Measurements from ENCODE around the gene LAMA5.

Gene LAMA5

GRCh38 chr20:62305149-62305764, 61.9 kb downstream of the LAMA5 start:
- no peak overlapping the region for H2AFZ ChIP-seq (ENCODE audit: low read depth, low read length, severe bottlenecking)
- 0 out of 2 replicates have a peak, but pooled peaks cover 3% of the 10 kb centered on the region for H3F3A ChIP-seq (ENCODE audit: insufficient read depth)
- H3K36me3 ChIP-seq (ENCODE audit: low read length): no peaks in the 10 kb centered on the region
- no peak overlapping the region for H3K9ac ChIP-seq (ENCODE audit: low read length)
- no peaks in the 10 kb centered on the region for H3K9me2 ChIP-seq (replicated peaks; ENCODE audit: insufficient read depth, low read length)
- no peak overlapping the region for H3K4me3 ChIP-seq (ENCODE audit: insufficient read depth, low read length, poor library complexity, severe bottlenecking)
- H3K27ac ChIP-seq (ENCODE audit: low read depth, low read length): no peak overlapping the region
- H4K20me1 ChIP-seq (ENCODE audit: low read depth, low read length): peaks cover 5% of the 10 kb centered on the region; the same call in 1 of the 2 replicates
- H3K27me3 ChIP-seq (ENCODE audit: low read length): no peaks in the 10 kb centered on the region
- peak overlapping the region; percentile 83 for H3K4me2 ChIP-seq (ENCODE audit: low read depth, low read length, poor library complexity, severe bottlenecking)
- no peak for TF ChIP-seq EZH2phosphoT487 (conservative IDR thresholded peaks at IDR 0.05; ENCODE audit: low read length)
- TF ChIP-seq CTCF (IDR thresholded peaks at IDR 0.05; ENCODE audit: insufficient read depth, low read length, poor library complexity, severe bottlenecking): no peak
- H3K9me3 ChIP-seq (ENCODE audit: insufficient read depth, low read length): no peaks in the 10 kb centered on the region
- peaks cover 34% of the 10 kb centered on the region for H3K79me2 ChIP-seq (ENCODE audit: insufficient read depth, low read length)

GRCh38 chr20:62304331-62305148, 62.6 kb downstream of the LAMA5 start:
- peak overlapping the region; percentile 68 for H3K9ac ChIP-seq (ENCODE audit: low read length)
- peaks cover 34% of the 10 kb centered on the region for H3K79me2 ChIP-seq (ENCODE audit: insufficient read depth, low read length)
- H3K4me2 ChIP-seq (ENCODE audit: low read depth, low read length, poor library complexity, severe bottlenecking): peak overlapping the region; percentile 83
- H4K20me1 ChIP-seq (ENCODE audit: low read depth, low read length): peaks cover 5% of the 10 kb centered on the region; the same call in 1 of the 2 replicates
- no peaks in the 10 kb centered on the region for H3K9me2 ChIP-seq (replicated peaks; ENCODE audit: insufficient read depth, low read length)
- no peaks in the 10 kb centered on the region for H3K27me3 ChIP-seq (ENCODE audit: low read length)
- H3K4me3 ChIP-seq (ENCODE audit: insufficient read depth, low read length, poor library complexity, severe bottlenecking): peak overlapping the region; percentile 54
- TF ChIP-seq CTCF (IDR thresholded peaks at IDR 0.05; ENCODE audit: insufficient read depth, low read length, poor library complexity, severe bottlenecking) (no peak), EZH2phosphoT487 (conservative IDR thresholded peaks at IDR 0.05; ENCODE audit: low read length) (no peak)
- no peak overlapping the region for H3K27ac ChIP-seq (ENCODE audit: low read depth, low read length)
- no peaks in the 10 kb centered on the region for H3K9me3 ChIP-seq (ENCODE audit: insufficient read depth, low read length)
- no peaks in the 10 kb centered on the region for H3K36me3 ChIP-seq (ENCODE audit: low read length)
- H2AFZ ChIP-seq (ENCODE audit: low read depth, low read length, severe bottlenecking): no peak overlapping the region
- H3F3A ChIP-seq (ENCODE audit: insufficient read depth): 0 out of 2 replicates have a peak, but pooled peaks cover 3% of the 10 kb centered on the region

- Histone ChIP-seq H3K9me2 (replicated peaks; ENCODE audit: insufficient read depth, low read length) (no peaks in the 10 kb centered on the region), H3K79me2 (ENCODE audit: insufficient read depth, low read length) (peaks cover 34% of the 10 kb centered on the region), H3F3A (ENCODE audit: insufficient read depth) (0 out of 2 replicates have a peak, but pooled peaks cover 3% of the 10 kb centered on the region), H3K9ac (ENCODE audit: low read length) (peak overlapping the region; percentile 68), H3K4me3 (ENCODE audit: insufficient read depth, low read length, poor library complexity, severe bottlenecking) (peak overlapping the region; percentile 54), H3K27me3 (ENCODE audit: low read length) (no peaks in the 10 kb centered on the region), H3K27ac (ENCODE audit: low read depth, low read length) (peak overlapping the region; percentile 33), H4K20me1 (ENCODE audit: low read depth, low read length) (peaks cover 5% of the 10 kb centered on the region; the same call in 1 of the 2 replicates), H3K9me3 (ENCODE audit: insufficient read depth, low read length) (no peaks in the 10 kb centered on the region), H3K4me2 (ENCODE audit: low read depth, low read length, poor library complexity, severe bottlenecking) (peak overlapping the region; percentile 83), H2AFZ (ENCODE audit: low read depth, low read length, severe bottlenecking) (no peak overlapping the region), H3K36me3 (ENCODE audit: low read length) (no peaks in the 10 kb centered on the region)
- TF ChIP-seq EZH2phosphoT487 (conservative IDR thresholded peaks at IDR 0.05; ENCODE audit: low read length) (no peak), CTCF (IDR thresholded peaks at IDR 0.05; ENCODE audit: insufficient read depth, low read length, poor library complexity, severe bottlenecking) (no peak)
Observed at GRCh38 chr20:62303340-62304226, 63.5 kb downstream of the LAMA5 start.

Data from SU-DHL-6 (cell line).